Suprapubic skin (tissue), 4 donors: ENCODE data around the gene THSD7A. TPM values are rescaled to one million over a fixed set of nuclear protein-coding genes. Genes with fewer than 3 reads are reported as not detected.

ENCODE experiments used
- DNase-seq, 2 donors: peaks; one replicate each; pipeline ENCODE4 v3.0.0-alpha.2; 2019; ENCODE audit warnings: low spot score in 2 of 2
- H3K27ac ChIP-seq: fragments of 200-600 bp; sonication (generic); one replicate; pipeline ENCODE4 v1.5.1; 2019
- H3K27me3 ChIP-seq: fragments of 200-600 bp; sonication (generic); one replicate; pipeline ENCODE4 v1.5.1; 2019
- H3K36me3 ChIP-seq: fragments of 200-600 bp; sonication (generic); one replicate; pipeline ENCODE4 v1.5.1; 2019
- H3K4me1 ChIP-seq: fragments of 200-600 bp; sonication (generic); one replicate; pipeline ENCODE4 v1.5.1; 2019
- H3K4me3 ChIP-seq: fragments of 200-600 bp; sonication (generic); one replicate; pipeline ENCODE4 v1.5.1; 2019; ENCODE audit warnings: mild to moderate bottlenecking
- H3K9me3 ChIP-seq: fragments of 200-600 bp; sonication (generic); one replicate; pipeline ENCODE4 v1.5.1; 2019
- EP300 ChIP-seq: sonication (generic); formaldehyde crosslinking; IDR thresholded peaks from one replicate; pipeline ENCODE4 v1.6.1; 2017; ENCODE audit warnings: antibody characterized with exemption
- POLR2A ChIP-seq, 2 donors: fragments of 450-650 bp; IDR thresholded peaks; one replicate each; pipeline ENCODE4 v1.6.1; 2017; ENCODE audit warnings: antibody characterized with exemption in 2 of 2, mild to moderate bottlenecking in 2 of 2, moderate library complexity in 2 of 2
- POLR2AphosphoS5 ChIP-seq, 3 donors: sonication (generic); formaldehyde crosslinking; IDR thresholded peaks; one replicate each; pipeline ENCODE4 v1.6.1; 2017; ENCODE audit warnings: antibody characterized with exemption in 3 of 3
- WGBS: methylation state at CpG from one replicate; pipeline ENCODE4 v1.1.5; 2018; 5-methylcytosine and 5-hydroxymethylcytosine counted together
- total RNA-seq, 4 donors: library from RNA; depleted of rRNA; stranded (reverse); fragments of >200 nt; gene quantifications; one replicate each; pipeline ENCODE4 v1.1.0, GENCODE V29; 2016
- TF ChIP-seq, protein P1 (sequence below), 2 donors: fragments of 200-600 bp in 1 of 2; fragments of 450-650 bp in 1 of 2; sonication (generic) in 1 of 2; IDR thresholded peaks; one replicate each; pipeline ENCODE4 v1.5.1; 2016 to 2019; ENCODE audit warnings: antibody characterized with exemption in 2 of 2, mild to moderate bottlenecking in 1 of 2, moderate library complexity in 1 of 2

Gene THSD7A
- total RNA-seq, 4 donors from 2014 or later: 0.42 to 5.4 (median 1.2) TPM

- 67% methylated on average over 3 of the region's 3 CpGs for WGBS
- no peak for DNase-seq
Observed at GRCh38 chr7:11713352-11713751, 118.6 kb downstream of the THSD7A start.

GRCh38 chr7:11710377-11710776 lies 121.6 kb downstream of the THSD7A start:
- no peak overlapping the region for H3K4me3 ChIP-seq
- H3K36me3 ChIP-seq: no peaks in the 10 kb centered on the region
- H3K27ac ChIP-seq: no peak overlapping the region
- no peaks in the 10 kb centered on the region for H3K9me3 ChIP-seq
- WGBS: 78% methylated on average over 1 of the region's 1 CpG
- DNase-seq: no peak
- TF ChIP-seq, protein P1, sequence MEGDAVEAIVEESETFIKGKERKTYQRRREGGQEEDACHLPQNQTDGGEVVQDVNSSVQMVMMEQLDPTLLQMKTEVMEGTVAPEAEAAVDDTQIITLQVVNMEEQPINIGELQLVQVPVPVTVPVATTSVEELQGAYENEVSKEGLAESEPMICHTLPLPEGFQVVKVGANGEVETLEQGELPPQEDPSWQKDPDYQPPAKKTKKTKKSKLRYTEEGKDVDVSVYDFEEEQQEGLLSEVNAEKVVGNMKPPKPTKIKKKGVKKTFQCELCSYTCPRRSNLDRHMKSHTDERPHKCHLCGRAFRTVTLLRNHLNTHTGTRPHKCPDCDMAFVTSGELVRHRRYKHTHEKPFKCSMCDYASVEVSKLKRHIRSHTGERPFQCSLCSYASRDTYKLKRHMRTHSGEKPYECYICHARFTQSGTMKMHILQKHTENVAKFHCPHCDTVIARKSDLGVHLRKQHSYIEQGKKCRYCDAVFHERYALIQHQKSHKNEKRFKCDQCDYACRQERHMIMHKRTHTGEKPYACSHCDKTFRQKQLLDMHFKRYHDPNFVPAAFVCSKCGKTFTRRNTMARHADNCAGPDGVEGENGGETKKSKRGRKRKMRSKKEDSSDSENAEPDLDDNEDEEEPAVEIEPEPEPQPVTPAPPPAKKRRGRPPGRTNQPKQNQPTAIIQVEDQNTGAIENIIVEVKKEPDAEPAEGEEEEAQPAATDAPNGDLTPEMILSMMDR (IDR thresholded peaks at IDR 0.05): no peak
- no peak for TF ChIP-seq EP300
- no peaks in the 10 kb centered on the region for H3K27me3 ChIP-seq
- H3K4me1 ChIP-seq: no peaks in the 10 kb centered on the region

More at GRCh38 chr7:11713352-11713751, 118.6 kb downstream of the THSD7A start:
- Histone ChIP-seq H3K27ac (no peak overlapping the region), H3K4me3 (no peak overlapping the region), H3K36me3 (no peaks in the 10 kb centered on the region), H3K4me1 (no peaks in the 10 kb centered on the region), H3K9me3 (no peaks in the 10 kb centered on the region), H3K27me3 (no peaks in the 10 kb centered on the region)
- TF ChIP-seq, protein P1 (IDR thresholded peaks at IDR 0.05): no peak
- TF ChIP-seq POLR2AphosphoS5 (IDR thresholded peaks at IDR 0.05) (no peak), POLR2A (IDR thresholded peaks at IDR 0.05) (no peak), EP300 (no peak)

GRCh38 chr7:11709196-11709595 lies 122.8 kb downstream of the THSD7A start:
- Histone ChIP-seq H3K36me3 (no peaks in the 10 kb centered on the region), H3K9me3 (no peaks in the 10 kb centered on the region), H3K27me3 (no peaks in the 10 kb centered on the region), H3K4me3 (no peak overlapping the region), H3K27ac (no peak overlapping the region), H3K4me1 (no peaks in the 10 kb centered on the region)
- DNase-seq: no peak
- TF ChIP-seq, protein P1 (IDR thresholded peaks at IDR 0.05): no peak
- no peak for TF ChIP-seq EP300
- TF ChIP-seq POLR2A (IDR thresholded peaks at IDR 0.05): no peak
- no peak for TF ChIP-seq POLR2AphosphoS5 (IDR thresholded peaks at IDR 0.05)

DNA sequence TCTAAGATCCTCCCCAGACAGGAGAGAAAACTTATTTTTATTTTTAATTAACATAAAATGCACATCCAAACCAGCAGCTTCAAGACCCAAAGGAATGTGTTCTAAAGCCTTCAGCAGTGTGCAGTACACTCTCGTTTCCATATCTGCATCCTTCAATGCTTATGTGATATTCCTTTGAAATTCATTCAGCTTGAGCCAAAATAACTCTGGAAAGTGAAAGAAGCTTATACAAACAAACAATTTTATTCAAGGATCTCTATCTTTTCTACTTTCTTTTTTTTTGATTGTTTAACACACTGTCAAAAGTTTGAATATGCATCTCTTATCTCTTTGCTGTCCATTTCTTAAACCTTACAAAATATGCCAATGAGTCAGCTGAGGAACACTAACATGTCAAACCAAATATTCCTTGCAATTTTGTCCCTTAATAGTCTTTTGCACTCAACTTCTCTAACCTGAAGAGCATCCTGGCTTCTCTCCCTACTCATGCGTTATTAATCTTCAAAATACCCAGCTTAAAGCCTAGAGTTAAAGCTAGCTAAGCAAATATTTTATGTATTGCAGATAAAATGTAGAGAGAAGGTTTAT lies 124.3 kb downstream of the THSD7A start:
- Histone ChIP-seq H3K4me1 (no peaks in the 10 kb centered on the region), H3K4me3 (no peak overlapping the region), H3K9me3 (no peaks in the 10 kb centered on the region), H3K36me3 (no peaks in the 10 kb centered on the region), H3K27me3 (no peaks in the 10 kb centered on the region), H3K27ac (no peak overlapping the region)
- 52% methylated on average over 2 of the region's 2 CpGs for WGBS
- TF ChIP-seq POLR2AphosphoS5 (IDR thresholded peaks at IDR 0.05): no peak
- TF ChIP-seq EP300: no peak
- TF ChIP-seq POLR2A (IDR thresholded peaks at IDR 0.05): no peak
- TF ChIP-seq, protein P1 (IDR thresholded peaks at IDR 0.05): no peak
- no peak for DNase-seq

DNA sequence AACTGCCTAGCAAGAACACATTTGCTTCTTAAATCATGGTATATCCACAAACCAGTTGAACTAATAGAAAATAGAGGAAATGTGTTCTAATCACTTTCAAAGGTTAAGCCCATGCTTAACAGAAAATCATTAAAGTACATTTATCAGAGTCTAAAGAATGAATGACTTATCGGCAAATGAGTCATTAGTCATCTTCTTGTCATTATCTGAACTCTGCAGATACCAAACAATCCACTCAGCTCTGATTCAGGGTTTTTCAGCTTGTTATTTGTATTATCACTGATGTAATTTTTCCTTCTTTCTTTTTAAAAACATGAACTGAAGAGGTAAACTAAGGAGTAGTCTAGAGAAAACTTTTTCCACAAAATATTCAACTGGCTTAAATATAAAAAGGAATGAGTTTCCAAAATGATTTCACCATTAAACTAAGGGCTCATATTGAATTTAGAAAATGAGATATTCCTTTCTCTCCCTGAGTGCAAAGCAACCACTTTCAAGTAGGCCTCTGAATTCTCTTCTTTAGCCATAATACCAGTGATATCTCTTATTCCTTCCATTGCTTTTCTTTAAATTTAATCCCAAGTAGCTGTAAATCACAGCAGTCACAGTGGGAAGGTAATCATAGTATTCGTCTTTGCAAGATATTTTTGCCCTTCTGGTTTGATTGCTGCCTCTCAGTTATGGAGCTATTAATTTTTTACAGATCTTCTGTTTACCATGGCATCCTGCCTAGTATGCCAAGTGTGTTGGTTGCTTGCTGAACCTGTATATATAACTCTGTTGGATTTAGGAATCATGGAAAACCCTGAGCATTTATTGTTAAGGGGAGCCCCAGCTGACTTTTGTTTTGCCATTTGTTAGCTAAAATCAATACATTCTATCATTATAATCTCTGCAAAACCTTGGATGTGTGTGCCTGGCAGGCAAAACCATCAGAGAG lies 125.1 kb downstream of the THSD7A start:
- Histone ChIP-seq H3K9me3 (no peaks in the 10 kb centered on the region), H3K36me3 (no peaks in the 10 kb centered on the region), H3K4me1 (no peaks in the 10 kb centered on the region), H3K27me3 (no peaks in the 10 kb centered on the region), H3K27ac (no peak overlapping the region), H3K4me3 (no peak overlapping the region)
- TF ChIP-seq, protein P1 (IDR thresholded peaks at IDR 0.05): no peak
- TF ChIP-seq EP300 (no peak), POLR2AphosphoS5 (IDR thresholded peaks at IDR 0.05) (no peak), POLR2A (IDR thresholded peaks at IDR 0.05) (no peak)
- whole genome bisulfite sequencing: 45% methylated on average over 2 of the region's 2 CpGs
- no peak for DNase-seq
